Measurements from ENCODE around the gene ECSIT.
A peak's percentile ranks its signal among the peaks of the same experiment; 100 is the strongest.

ECSIT gene

DNA sequence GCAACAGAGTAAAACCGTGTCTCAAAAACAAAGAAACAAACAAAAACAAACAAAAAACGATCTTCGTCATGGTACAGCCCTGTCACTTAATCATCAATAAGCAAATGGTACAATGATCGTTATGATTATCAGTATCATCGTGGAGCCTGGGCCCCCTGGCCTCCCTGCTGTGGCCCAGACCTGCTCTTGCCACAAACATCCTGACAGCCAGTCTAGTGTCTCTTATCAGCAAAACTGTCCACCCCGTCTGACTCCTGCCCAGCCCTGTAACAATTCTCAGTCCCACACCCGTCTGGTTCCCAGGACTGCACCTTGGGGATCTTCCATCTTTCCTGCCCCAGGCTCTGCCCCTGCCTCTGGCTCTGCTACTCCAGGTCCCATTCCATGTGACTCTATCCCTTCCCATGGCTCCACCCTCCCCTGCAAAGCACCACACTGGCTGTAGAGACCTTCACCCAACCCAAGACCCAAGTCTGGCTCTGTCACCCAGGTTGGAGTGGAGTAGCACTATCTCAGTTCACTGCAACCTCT lies 29.0 kb downstream of the ECSIT start:
- no peak for DNase-seq (ENCODE audit: low read depth in 2 of 2)

DNA sequence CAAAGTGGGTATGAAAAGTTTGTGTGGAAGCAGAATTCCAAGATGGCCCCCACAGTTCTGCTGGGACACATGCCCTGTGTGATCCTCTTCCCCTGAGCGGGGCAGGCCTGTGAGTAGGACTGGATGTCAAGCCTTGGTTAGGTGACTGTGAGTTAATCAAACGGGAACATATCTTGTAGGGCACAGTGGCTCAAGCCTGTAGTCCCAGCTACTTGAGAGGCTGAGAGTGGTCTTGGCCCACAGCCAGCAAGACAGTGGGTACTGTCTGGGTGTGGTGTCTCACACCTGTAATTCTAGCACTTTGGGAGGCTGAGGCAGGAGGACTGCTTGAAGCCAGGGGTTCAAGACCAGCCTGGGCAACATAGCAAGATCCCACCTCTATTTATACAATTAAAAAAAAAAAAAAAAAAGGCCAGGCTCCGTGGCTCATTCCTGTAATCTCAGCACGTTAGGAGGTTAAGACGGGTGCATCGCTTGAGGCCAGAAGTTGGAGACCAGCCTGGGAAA lies 29.7 kb downstream of the ECSIT start:
- no peak for DNase-seq (ENCODE audit: low read depth in 2 of 2)

DNA sequence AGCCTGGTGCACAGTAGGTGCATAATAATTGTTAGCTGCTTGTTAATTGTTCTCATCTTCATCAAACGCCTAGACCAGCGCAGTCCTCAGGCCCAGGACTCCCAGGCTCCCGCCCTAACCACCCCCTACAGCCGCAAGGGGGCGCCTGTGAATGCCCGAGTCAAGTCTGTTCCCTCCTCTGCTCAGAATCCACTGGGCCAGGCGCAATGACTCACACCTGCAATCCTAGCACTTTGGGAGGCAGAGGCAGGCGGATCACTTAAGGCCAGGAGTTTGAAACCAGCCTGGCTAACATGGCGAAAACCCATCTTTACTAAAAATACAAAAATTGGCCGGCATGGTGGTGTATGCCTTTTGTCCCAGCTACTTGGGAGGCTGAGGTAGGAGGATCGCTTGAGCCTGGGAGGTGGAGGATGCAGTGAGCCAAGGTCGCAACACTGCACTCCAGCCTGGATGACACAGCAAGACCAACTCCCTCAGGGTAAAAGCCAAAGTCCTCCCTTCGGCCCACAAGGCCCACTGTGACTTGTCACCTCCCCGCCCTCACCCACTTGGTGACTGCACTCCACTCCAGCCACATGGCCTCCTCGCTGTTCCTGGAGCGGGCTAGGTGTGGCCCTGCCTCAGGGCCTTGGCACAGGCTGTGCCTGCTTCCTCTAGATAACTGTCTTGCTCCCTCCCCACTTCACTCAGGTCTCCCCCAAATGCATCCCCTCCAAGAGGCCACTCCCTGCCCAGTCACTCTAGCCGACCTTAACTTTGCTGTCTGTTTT lies 32.4 kb downstream of the ECSIT start:
- DNase-seq (ENCODE audit: low read depth in 2 of 2), result peak; percentile 25 to 34

DNA sequence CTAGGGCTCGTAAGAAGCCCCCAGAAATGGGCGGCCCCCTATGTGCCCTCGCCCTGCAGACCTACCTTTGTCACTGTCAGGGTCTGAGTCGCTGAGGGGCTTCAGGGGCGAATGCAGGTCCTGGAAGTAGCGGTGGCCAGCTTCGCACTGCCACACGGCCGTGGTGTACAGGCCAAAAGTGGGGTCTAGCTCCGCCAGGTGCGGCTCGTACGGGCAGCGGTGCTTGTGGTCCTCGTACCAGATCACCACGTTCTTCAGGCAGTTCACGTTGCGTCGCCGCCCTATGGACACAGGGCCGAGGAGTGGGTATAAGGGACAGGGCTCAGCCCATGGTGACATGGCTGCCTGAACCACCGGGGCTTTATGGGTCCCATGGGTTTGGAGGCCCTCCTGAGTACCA lies 33.0 kb downstream of the ECSIT start:
- DNase-seq (ENCODE audit: low read depth in 2 of 2), result no peak

DNA sequence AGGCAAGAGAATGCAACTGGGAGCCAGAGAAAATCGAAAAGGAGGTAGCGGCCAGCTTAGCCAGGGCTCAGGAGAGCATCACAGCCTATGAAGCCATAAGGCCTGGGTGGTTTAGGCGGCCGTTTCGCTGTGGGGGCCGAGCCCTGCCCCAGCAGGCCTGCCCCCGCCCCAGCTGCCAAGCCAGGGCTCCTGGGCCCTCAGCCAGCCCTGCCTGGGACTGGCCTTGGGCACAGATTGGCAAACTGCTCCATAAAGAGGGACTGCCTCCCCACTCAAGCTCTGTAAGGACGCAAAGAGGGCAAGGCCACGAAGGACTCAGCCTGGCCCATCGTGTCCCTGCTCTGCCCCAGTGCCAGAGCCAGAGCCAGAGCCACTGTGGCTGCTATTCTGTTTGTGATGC lies 33.5 kb downstream of the ECSIT start:
- DNase-seq (ENCODE audit: low read depth in 2 of 2), result no peak

DNA sequence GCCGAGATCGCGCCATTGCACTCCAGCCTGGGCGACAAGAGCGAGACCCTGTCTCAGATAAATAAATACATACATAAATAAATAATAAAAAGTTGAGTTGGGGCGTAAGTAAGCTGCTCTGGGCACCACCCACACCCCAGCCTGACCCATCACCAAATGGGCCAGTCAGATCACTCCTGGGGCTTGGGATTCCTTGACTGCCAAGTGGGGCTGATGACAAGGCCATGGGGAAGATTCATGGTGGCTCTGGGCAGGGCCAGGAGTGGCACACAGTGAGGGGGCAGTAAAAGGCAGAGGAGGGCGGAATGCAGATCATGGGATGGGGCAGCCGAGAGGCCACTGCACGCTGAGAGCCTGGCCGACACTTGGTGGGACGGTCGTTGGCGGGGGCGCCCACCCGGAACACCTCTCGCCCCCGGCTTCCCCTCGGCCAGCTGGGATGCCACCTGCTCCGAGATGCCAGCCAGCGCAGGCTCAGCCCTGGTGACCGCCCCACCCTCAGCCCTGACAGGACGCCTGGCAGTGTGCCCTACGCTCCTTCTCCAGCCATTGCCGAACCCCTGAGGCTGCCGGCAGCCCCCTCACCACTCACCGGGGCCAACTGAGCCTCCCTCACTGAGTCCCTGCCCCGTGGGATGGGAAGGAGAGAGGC lies 34.2 kb downstream of the ECSIT start:
- no peak for DNase-seq (ENCODE audit: low read depth in 2 of 2)

DNA sequence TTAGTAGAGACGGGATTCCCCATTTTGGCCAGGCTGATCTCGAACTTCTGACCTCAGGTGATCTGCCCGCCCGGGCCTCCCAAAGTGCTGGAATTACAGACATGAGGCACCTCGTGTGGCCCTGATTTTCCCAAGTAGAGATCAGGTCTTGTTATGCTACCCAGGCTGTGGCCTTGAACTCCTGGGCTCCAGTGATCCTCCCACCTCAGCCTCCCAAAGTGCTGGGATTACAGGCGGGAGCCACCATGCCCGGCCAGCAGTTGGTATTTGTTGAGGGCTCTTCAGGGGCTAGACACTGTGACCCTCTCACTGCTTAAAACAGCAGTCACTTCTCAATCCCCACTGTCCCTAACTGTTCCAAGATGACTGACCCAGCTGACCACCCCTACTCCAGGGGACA lies 39.6 kb downstream of the ECSIT start:
- DNase-seq (ENCODE audit: low read depth in 2 of 2), result no peak

DNA sequence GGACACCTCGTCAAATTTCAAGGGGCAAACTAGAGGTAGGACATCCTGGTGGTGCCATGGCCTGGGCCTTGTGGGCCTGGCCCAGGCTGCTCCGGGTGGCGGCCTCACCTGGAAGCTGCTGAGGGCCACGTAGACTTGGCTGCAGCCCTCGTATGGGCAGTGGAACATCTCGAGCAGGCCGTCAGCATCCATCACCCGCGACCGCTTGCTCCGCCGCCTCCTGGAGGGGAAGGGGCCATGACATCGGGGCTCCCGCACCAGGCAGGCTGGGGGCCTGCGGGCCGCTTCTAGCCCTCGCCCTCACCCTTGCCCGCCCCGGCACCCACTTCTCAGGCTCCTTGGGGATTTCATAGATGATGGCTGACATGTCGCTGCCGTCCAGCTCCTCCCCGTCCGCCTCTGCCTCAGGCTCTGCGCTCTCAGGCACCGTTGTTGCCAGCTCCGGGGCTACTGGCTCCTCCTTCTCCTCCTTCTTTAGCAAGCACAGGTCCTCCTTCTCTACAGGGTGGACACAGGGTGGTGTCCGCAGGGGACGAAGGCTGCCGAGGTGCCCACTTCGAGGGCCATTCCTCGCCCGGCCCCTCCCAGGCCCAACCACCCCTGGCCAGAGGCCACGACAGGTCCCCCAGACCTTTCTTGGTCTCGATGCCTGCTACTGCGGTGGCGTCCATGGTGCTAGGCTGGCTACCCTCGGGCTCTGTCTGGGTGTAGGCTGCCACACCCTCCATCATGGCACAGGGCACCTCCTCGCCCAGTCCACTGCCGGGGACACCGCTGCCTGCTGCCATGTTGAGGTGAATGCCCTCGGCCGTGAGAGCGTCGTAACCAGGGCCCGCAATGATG lies 42.1 kb downstream of the ECSIT start:
- no peak for DNase-seq (ENCODE audit: low read depth in 2 of 2)

DNA sequence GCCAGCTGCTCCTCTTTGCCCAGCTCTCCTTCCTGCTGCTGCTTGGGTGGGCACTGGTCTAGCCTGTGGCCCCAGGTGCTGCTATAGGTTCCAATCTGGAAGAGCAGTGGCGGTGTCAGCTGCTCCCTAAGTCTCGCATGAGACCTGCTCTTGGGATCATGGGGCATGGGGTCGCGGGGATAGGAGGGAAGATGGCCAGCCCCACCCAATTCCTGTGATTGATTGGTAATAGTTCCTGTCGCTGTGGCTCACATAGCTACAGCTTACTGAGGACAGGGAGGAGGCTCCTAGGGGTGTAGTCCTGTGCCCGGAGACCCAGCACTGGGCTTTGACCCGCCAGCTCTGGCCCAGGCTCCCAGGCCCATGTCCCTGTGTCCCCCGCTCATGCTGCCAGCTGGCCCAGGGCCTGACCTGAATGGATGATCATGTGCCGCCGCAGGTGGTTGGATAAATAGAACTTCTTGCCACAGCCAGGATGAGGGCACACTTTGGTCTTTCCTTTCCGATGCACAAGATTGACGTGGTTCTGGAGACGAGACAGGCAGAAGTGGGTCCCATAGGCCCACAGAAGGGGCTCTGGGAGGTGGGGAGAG lies 43.6 kb downstream of the ECSIT start:
- DNase-seq (ENCODE audit: low read depth in 2 of 2), result no peak

DNA sequence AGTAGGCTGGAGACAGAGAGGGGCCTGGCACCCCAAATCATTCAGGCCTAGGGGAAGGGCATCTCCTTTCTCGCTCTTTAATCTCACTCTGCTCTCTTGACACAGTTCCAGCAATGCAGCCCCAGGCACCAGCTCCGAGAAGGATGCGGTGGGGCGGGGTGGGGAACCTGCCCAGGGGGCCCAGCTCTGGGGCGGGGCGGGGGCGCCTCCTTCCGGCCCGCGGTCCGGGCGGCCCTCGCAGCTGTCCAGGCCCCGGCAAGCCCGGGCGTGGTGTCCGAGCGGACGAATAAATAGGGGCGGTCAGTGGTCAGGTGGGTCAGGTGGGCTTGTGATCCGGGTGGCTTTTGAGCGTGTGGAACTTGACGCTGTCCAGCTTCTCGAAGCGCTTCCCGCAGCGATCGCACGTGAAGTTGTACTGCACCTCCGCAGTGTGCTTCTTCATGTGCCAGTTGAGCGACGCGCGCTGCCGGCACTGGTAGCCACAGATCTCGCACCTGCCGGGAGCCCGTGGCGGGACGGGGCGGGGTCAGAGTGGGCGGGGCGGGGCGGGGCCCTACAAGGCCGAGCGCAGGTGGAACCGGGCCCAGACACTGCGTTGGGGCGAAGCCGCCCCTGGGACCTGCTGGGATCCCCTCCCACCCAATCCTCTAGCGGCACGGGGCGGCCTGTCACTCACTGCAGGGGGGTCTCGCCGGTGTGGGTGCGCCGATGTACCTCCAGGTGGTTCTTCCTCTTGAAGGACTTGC lies 45.4 kb downstream of the ECSIT start:
- DNase-seq (ENCODE audit: low read depth in 2 of 2), result no peak

DNA sequence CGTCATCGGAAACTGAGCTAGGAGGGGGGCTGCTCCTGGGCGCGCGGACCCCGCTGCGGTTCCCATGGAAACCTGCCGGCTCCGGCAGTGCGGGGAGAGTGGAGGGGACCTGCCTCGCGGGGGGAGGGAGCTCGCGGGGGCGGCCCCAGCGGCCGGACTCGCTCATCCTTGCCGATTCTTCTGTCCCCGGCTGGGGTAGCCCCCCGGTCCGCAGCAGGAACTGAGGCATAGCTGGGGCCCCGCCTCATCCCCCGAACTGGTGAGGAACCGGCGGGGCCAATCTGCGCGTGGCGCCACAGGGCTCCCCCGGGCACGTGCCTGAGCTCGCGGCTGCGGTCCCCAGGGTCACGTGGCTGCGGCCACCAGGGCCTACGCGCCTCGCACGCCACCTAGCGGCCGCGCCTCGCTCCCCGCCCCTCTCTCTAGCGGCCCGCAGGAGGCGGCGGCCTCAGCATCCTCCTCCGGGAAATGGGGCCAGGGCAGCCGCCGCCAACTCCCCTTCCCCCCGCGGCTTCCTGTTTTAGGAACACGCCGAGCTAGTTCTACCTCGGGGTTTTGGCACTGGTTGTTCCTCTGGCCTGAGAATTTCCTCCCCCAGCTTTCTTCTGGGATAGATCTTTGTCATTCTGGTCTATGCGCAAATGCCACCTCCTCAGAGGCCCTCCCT lies 46.4 kb downstream of the ECSIT start:
- DNase-seq (ENCODE audit: low read depth in 2 of 2), result peak; percentile 48 to 71

DNA sequence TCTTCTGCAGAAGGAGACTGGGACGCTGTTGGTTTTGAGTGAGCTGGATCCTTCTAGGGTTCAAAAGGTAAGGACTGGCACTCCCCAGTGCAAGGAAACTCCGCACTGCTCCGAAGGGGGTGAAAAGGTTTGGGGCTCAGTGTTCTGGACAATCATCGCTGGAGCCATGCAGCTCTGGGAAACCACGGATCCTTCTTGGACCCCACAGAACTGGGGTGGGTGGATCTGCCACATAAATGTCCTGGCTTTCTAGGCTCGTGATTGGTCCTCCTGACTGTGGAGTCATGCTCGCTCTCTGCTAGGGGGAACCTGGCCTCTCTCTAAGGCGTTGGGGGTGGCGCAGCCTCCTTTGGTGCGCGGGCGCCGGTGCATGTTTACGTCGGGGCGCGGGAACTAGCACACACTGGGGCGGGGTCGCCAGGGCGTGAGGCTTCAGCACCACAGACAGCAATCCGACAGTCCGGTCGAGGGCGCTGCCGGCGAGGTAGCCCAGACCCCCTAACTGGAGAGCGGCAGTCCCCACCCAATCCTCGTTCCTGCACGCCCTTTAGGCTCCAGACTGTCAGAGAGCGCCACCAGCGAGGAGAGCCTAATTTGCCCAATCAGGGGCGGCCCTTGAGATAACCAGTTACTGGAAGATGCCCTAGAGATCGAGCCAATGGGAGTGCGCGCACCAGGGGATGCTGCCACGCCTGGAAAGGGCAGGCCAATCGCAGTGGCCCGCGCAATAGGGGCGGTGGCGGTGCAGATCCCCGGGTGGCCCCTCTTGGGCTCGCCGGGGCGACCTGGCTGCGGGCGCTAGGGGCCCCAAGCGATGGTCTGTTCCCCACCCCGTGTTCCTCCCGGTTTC lies 47.2 kb downstream of the ECSIT start:
- DNase-seq (ENCODE audit: low read depth in 2 of 2), result peak; percentile 39 to 61

DNA sequence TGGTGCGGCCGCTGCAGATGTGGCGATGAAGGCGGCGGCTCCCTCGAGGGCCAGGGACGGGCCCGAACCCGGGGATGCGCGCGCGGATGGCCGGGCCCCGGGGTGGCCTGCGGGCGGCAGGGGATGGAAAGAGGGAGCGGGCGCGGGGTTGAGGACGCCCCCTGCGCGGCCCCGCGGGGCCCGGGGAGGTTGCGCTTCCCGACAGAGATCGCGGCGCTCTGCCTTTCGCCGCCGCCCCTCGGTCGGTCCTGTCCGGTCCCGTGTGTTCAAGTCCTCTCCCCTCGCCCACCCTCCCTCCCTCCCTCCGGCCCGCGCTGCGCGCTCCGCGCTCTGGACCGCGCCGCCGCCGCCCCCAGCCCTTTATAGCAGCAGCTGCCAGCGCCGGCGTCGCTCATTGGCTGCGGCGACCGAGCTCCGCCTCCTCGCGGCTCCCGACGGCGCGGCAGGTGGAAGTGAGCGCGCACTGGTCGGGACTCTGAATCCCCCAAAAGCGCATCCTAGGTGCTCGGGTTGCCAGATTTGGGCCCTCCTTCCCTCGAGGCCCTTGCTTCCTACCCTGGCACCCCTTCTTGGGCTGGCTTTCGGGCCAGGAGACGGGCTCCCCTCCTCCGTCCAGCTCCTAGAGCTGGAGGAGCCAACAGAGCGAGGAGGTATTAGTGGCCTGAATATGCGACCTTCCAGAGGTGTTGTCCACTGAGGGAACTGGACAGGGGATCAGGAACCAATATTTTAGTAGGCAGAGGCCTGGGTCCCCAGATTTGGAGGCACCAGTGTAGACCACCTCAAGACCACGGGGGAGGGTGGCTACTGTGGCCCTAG lies 48.0 kb downstream of the ECSIT start, which contains the start of gene ELAVL3:
Gene ELAVL3, minus strand, starts transcription at position 332 of the 819 bp plus-strand sequence. CDS start 438 bp downstream, outside the sequence.
- no peak for DNase-seq (ENCODE audit: low read depth in 2 of 2)

DNA sequence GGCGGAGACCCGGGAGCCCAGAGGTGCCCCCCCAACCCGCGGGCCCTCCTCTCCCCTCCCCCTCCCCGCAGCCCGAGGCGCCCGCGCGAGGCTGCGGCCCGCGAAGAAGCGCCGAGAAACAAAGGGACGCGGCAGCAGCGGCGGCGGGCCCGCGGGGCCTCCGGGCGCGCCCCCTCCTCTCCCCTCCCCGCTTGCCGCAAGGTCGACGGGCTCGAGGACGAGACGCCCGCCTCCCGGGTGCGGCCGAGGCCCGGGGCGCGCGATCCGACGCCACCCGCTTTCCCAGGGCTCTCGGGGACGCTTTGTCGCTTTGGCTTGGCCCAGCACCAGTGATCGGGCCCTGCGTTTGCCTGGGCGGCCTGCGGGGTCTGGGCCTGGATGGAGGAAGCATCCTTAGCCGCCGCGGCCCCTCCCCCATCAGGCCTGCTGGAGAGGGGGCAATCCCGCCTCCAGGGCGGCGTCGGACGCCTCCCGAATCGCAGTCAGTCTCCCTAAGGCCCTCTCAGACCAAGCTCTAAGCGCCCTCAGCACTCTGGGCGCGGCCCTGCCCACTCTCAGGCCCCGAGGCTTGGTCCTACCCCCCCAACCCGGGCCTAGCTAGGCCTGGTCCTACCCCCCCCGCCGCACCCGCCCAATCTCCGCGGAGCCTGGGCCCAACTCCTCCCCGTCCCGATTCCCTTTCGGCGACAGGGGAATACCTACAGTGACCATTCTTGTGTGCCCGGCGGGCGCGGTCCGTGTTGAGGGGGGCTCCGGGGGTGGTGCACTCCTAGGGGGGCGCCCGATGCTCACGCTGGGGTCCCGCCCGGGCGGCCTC lies 48.8 kb downstream of the ECSIT start:
- DNase-seq (ENCODE audit: low read depth in 2 of 2), result no peak

DNA sequence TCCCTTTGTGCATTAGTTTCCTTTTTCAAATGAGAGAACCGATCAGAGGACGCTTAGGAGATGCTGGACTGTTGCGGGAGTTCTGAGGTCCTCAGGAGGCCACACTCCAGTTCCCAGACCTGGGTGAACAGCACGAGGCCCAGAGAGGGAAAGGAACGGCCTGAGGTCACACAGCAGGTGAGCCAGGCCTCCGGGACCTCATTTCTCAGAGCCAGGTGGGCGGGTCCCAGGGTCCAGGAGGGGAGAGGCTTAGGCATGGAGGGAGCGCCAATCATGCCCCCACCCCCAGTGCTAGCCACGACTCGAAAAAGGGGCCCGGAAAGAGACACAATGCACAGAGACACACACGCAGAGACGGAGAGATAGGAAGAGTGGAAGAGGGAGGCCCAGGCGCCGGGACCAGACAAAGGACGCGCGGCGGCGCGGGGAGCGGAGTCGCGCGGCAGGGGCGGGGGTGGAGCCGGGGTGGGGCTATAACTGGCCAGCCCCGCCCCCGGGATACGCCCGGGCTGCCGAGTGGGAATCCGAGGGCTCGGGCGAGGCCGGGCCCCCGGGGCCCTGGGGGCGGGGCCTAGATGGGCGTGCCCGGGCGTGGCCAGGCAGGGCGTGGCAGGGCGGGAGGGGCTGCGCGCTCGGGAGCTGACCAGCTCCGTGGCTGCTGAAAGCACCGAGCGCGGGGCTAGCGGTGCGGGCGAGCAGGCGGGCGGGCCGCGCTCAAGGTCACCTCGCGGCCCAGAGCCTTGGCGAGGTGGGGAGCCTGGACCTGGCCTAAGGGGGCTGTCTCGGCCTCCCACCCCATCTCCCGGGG lies 49.6 kb downstream of the ECSIT start:
- DNase-seq (ENCODE audit: low read depth in 2 of 2), result no peak

DNA sequence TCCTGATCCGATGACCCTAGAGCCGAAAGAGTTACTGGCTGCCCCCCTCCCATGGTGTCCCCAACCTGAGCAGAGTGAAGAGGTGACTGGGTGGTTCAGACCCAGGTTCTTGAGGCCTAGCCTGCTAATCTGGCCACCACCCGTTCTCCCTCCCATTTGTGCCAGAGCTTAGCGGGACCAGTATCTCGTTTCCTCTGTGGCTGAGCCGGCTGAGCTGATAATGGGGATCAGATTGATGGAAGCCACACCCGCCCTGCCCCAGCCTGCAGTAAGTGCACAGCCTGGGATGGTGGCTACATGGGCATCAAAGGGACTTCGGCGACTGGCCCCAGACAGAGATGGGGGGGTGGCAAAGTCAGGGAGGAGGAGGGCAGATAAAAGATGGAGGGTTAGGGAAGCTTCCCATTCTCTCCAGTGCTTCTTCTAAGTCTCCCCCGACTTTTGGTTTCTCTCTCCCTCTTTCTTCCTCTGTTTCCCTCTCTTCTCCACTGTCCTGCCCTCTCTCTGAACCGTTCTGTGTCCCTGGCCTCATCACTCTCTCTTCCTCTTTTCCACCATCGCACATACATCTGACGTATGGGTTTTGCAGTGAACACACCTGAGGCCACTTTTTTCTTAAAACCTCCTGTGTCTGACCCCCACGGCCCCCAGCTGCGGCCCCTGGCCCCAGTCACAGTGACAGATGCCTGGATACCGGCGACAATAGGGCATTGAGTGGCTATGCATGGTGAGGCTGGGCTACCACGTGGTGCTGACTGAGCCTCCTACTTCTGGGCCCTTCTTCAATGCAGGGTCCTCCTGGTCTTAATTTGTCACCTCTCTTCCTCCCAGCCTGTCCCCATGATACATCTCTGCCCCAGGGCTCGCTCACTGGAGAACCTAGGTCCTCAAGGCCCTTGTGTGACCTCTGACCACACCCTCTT lies 50.5 kb downstream of the ECSIT start:
- DNase-seq (ENCODE audit: low read depth in 2 of 2), result no peak

Data from stimulated activated CD8-positive, alpha-beta memory T cell treated with anti-CD3 and anti-CD28 coated beads, Interleukin-7, amount 100 ng/mL, for 4 hours (primary cell).